ENCODE measurements around the gene SLC26A3. TPM values are rescaled to one million over a fixed set of nuclear protein-coding genes. Genes with fewer than 3 reads are reported as not detected.

The SLC26A3 gene
- total and polyA plus RNA-seq, 2 of the 8 experiments (the other 6 are each of a cell fraction or from before 2014, with no cell fraction given), result not detected

DNA sequence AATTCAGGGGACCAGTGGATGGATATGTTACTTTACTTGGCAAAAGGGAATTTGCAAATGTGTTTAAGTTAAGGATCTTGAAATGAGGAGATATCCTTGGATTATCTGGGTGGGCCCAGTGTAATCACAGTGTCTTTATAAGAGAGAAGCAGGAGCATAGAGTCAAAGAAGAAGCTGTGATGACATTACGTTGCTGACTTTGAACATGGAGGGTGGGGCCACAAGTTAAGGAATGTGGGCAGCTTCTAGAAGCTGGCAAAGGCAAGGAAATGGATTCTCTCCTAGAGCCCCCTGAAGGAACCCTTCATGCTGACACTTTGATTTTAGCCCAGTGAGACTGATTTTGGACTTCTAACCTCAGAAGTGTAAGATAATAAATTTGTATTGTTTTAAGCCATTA lies 21.8 kb upstream of the SLC26A3 start (continued):
- TF ChIP-seq, protein P1, sequence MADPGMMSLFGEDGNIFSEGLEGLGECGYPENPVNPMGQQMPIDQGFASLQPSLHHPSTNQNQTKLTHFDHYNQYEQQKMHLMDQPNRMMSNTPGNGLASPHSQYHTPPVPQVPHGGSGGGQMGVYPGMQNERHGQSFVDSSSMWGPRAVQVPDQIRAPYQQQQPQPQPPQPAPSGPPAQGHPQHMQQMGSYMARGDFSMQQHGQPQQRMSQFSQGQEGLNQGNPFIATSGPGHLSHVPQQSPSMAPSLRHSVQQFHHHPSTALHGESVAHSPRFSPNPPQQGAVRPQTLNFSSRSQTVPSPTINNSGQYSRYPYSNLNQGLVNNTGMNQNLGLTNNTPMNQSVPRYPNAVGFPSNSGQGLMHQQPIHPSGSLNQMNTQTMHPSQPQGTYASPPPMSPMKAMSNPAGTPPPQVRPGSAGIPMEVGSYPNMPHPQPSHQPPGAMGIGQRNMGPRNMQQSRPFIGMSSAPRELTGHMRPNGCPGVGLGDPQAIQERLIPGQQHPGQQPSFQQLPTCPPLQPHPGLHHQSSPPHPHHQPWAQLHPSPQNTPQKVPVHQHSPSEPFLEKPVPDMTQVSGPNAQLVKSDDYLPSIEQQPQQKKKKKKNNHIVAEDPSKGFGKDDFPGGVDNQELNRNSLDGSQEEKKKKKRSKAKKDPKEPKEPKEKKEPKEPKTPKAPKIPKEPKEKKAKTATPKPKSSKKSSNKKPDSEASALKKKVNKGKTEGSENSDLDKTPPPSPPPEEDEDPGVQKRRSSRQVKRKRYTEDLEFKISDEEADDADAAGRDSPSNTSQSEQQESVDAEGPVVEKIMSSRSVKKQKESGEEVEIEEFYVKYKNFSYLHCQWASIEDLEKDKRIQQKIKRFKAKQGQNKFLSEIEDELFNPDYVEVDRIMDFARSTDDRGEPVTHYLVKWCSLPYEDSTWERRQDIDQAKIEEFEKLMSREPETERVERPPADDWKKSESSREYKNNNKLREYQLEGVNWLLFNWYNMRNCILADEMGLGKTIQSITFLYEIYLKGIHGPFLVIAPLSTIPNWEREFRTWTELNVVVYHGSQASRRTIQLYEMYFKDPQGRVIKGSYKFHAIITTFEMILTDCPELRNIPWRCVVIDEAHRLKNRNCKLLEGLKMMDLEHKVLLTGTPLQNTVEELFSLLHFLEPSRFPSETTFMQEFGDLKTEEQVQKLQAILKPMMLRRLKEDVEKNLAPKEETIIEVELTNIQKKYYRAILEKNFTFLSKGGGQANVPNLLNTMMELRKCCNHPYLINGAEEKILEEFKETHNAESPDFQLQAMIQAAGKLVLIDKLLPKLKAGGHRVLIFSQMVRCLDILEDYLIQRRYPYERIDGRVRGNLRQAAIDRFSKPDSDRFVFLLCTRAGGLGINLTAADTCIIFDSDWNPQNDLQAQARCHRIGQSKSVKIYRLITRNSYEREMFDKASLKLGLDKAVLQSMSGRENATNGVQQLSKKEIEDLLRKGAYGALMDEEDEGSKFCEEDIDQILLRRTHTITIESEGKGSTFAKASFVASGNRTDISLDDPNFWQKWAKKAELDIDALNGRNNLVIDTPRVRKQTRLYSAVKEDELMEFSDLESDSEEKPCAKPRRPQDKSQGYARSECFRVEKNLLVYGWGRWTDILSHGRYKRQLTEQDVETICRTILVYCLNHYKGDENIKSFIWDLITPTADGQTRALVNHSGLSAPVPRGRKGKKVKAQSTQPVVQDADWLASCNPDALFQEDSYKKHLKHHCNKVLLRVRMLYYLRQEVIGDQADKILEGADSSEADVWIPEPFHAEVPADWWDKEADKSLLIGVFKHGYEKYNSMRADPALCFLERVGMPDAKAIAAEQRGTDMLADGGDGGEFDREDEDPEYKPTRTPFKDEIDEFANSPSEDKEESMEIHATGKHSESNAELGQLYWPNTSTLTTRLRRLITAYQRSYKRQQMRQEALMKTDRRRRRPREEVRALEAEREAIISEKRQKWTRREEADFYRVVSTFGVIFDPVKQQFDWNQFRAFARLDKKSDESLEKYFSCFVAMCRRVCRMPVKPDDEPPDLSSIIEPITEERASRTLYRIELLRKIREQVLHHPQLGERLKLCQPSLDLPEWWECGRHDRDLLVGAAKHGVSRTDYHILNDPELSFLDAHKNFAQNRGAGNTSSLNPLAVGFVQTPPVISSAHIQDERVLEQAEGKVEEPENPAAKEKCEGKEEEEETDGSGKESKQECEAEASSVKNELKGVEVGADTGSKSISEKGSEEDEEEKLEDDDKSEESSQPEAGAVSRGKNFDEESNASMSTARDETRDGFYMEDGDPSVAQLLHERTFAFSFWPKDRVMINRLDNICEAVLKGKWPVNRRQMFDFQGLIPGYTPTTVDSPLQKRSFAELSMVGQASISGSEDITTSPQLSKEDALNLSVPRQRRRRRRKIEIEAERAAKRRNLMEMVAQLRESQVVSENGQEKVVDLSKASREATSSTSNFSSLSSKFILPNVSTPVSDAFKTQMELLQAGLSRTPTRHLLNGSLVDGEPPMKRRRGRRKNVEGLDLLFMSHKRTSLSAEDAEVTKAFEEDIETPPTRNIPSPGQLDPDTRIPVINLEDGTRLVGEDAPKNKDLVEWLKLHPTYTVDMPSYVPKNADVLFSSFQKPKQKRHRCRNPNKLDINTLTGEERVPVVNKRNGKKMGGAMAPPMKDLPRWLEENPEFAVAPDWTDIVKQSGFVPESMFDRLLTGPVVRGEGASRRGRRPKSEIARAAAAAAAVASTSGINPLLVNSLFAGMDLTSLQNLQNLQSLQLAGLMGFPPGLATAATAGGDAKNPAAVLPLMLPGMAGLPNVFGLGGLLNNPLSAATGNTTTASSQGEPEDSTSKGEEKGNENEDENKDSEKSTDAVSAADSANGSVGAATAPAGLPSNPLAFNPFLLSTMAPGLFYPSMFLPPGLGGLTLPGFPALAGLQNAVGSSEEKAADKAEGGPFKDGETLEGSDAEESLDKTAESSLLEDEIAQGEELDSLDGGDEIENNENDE (IDR thresholded peaks at IDR 0.05; ENCODE audit: insufficient replicate concordance, low read length), result no peak
- TF ChIP-seq FOSL1 (IDR thresholded peaks at IDR 0.05; ENCODE audit: insufficient read depth, low read depth, low read length), result no peak
- no peak for TF ChIP-seq NANOG (IDR thresholded peaks at IDR 0.05; ENCODE audit: insufficient read depth, low read depth, low read length, poor library complexity, severe bottlenecking)
- TF ChIP-seq SIN3A (conservative IDR thresholded peaks at IDR 0.05 in 1 of 2, IDR thresholded peaks at IDR 0.05 in 1 of 2; ENCODE audit: low read depth in 1 of 2, low read length in 2 of 2), result no peak
- TF ChIP-seq KDM5A (IDR thresholded peaks at IDR 0.05; ENCODE audit: low read length), result no peak
- no peak for TF ChIP-seq BACH1 (IDR thresholded peaks at IDR 0.05; ENCODE audit: low read length)
- no peak for TF ChIP-seq KDM4A (IDR thresholded peaks at IDR 0.05; ENCODE audit: low read depth, low read length, severe bottlenecking)
- no peak for TF ChIP-seq GTF2F1 (IDR thresholded peaks at IDR 0.05; ENCODE audit: borderline replicate concordance, low read depth, low read length)
- no peak for TF ChIP-seq BRCA1 (IDR thresholded peaks at IDR 0.05; ENCODE audit: low read depth, low read length)
- no peak for TF ChIP-seq CEBPB (IDR thresholded peaks at IDR 0.05; ENCODE audit: low read depth, low read length)
- TF ChIP-seq SP2 (IDR thresholded peaks at IDR 0.05; ENCODE audit: low read length), result no peak
- TF ChIP-seq HDAC6 (IDR thresholded peaks at IDR 0.05; ENCODE audit: low read depth, low read length), result no peak
